NCI-H748 (cell line): Measurements from ENCODE around the gene DIAPH1.
A peak's percentile ranks its signal among the peaks of the same experiment; 100 is the strongest.

ENCODE experiments used
- DNase-seq: peaks from one replicate; lab custom pipeline; 2025; ENCODE audit not compliant: unreplicated experiment; lab: John Stamatoyannopoulos, UW

The DIAPH1 gene

DNA sequence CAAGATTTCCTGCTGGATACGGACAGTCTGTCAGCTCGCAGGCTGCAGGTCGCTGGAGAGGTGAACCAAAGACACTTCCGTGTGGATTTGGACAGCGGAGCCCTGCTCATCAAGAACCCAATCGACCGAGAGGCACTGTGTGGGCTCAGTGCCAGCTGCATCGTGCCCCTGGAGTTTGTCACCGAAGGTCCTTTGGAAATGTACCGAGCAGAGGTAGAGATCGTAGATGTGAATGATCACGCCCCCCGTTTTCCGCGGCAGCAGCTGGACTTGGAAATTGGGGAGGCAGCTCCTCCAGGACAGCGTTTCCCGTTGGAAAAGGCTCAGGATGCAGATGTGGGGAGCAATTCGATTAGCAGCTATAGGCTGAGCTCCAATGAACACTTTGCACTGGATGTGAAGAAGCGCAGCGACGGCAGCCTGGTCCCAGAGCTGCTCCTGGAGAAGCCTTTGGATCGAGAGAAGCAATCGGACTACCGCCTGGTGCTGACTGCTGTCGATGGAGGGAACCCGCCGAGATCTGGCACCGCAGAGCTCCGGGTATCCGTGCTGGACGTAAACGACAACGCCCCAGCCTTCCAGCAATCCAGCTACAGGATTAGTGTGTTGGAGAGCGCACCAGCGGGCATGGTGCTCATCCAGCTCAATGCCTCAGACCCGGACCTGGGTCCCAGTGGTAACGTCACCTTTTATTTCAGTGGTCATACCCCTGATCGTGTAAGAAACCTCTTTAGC, 133.3 kb downstream of the DIAPH1 start:
- DNase-seq = no peak

GRCh38 chr5:141484641-141485311, 134.0 kb downstream of the DIAPH1 start, which contains the start of gene PCDHGC4:
TSS of gene PCDHGC4 (plus strand) at chr5:141485030. CDS start at chr5:141485174, 144 bp downstream.
- DNase-seq = no peak

GRCh38 chr5:141484310-141484640, 134.5 kb downstream of the DIAPH1 start:
- DNase-seq = no peak

DNA sequence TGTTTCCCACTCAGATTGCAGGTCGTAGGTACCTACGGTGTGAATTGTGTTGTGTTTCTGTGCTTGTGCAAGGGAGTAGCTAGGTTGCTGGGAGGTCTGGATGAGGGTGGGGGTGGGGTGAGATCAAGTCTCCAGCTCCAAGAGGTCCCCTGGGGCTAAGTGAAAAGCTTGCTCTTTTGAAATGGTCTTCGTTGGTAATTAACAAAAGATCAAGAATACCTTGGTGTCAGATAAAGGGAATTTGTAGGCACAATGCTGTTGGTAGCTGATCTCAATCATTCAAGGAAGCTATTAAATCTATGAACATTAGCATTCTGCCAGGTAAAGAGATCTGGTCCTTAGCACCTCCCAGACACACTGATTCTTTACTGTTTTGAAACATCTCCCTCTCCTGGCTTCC, 134.9 kb downstream of the DIAPH1 start:
- DNase-seq = no peak

DNA sequence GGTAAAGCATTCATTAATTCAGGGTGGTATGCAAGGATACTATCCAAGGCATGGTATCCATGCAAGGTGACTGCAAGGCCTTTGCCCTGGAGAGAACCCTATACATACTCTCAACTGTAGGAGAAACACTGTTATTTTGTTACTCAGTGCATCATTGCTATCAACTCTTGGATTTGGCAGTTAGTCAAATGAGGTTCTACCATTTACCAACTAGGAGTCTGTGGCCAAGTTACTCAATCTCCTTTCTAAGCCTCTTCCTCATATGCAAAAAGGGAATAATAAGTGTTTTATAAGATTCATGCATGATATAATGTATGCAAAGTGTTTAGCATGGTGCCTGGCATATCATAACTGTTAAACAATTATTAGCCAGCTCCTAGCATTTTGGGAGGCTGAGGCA, 139.0 kb downstream of the DIAPH1 start:
- no peak for DNase-seq

DNA sequence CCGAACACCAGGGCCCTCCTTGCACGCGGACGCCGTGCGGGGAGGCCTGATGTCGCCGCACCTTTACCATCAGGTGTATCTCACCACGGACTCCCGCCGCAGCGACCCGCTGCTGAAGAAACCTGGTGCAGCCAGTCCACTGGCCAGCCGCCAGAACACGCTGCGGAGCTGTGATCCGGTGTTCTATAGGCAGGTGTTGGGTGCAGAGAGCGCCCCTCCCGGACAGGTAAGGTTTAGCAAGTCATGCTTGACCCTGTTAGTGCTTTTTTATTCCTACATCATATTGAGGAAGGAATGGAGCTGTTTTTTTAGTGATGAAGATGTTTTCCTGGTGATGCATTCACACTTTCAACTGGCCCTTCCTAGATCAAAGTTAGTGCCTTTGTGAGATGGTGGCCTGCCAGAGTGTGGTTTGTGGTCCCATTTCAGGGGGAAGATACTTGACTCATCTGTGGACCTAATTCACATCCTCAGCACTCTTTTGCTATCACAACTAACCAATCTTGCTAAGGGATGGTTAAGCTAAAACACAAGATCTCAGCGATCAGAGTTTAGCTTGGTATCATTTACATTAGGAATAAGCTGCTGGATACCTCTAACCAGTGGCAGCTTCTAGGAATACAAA, 140.4 kb downstream of the DIAPH1 start:
- DNase-seq = no peak

DNA sequence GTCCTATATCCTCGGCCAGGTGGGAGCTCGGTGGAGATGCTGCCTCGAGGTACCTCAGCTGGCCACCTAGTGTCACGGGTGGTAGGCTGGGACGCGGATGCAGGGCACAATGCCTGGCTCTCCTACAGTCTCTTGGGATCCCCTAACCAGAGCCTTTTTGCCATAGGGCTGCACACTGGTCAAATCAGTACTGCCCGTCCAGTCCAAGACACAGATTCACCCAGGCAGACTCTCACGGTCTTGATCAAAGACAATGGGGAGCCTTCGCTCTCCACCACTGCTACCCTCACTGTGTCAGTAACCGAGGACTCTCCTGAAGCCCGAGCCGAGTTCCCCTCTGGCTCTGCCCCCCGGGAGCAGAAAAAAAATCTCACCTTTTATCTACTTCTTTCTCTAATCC, 141.0 kb downstream of the DIAPH1 start:
- DNase-seq = no peak

- no peak for DNase-seq
Observed at GRCh38 chr5:141477044-141477575, 141.7 kb downstream of the DIAPH1 start.

DNA sequence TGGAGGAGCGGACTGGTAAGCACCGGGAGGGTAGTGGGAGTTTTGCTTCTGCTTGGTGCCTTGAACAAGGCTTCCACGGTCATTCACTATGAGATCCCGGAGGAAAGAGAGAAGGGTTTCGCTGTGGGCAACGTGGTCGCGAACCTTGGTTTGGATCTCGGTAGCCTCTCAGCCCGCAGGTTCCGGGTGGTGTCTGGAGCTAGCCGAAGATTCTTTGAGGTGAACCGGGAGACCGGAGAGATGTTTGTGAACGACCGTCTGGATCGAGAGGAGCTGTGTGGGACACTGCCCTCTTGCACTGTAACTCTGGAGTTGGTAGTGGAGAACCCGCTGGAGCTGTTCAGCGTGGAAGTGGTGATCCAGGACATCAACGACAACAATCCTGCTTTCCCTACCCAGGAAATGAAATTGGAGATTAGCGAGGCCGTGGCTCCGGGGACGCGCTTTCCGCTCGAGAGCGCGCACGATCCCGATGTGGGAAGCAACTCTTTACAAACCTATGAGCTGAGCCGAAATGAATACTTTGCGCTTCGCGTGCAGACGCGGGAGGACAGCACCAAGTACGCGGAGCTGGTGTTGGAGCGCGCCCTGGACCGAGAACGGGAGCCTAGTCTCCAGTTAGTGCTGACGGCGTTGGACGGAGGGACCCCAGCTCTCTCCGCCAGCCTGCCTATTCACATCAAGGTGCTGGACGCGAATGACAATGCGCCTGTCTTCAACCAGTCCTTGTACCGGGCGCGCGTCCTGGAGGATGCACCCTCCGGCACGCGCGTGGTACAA, 142.5 kb downstream of the DIAPH1 start:
- DNase-seq = no peak

DNA sequence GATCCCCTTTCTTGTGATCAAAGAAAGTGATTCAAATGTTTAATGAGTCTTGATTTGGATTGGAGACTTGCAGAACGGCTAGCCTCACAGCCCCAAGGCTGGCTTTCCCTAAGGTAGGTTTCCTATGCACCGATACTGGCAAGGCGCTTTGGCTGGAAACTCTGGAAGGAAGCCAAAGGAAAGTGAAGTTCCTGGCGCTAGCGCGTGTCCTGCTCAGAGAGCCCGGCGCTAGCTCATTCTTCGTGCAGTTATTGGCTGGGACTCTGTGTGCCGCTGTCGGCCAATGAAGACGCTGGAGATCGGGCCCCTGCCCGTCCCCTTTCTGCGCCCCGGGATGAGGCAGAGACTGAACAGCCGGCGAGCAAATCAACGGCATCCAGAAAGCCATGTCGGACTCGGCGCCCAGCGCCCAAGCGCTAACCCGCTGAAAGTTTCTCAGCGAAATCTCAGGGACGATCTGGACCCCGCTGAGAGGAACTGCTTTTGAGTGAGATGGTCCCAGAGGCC, 143.1 kb downstream of the DIAPH1 start, which contains the start of gene PCDHGC3:
PCDHGC3 (plus strand) TSS at position 342 of the 507 bp plus-strand sequence; CDS start at position 493, 151 bp downstream.
- peak; percentile 84 for DNase-seq

DNA sequence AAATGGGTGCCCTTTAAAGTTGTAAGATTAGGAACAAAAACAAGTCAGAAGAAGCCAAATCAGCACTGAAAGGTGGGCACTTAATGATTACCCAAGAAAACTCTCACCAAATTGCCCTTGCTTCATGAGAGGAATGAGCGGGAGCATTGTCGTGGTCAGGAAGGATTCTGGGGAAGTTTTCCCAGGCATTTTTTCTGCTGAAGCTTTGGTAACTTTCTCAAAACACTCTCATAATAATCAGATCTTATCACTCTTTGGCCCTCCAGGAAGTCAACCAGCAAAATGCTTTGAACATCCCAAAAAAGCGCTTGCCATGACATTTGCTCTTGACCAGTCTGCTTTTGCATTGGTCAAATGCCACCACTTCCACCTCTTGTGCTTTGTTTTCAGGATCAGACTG, 153.4 kb downstream of the DIAPH1 start:
- no peak for DNase-seq
